Upper lobe of left lung (tissue), 6 donors: Measurements from ENCODE around the gene DYNLL1. TPM values are rescaled to one million over a fixed set of nuclear protein-coding genes. Genes with fewer than 3 reads are reported as not detected.

Source experiments
- ATAC-seq, 2 donors: fragments of 200-7000 bp; cut with Tn5 transposase; one replicate each; pipeline ENCODE4 v1.9.1; 2022; ENCODE audit warnings: mild to moderate bottlenecking in 2 of 2, moderate library complexity in 2 of 2; ENCODE audit not compliant: low FRiP score in 2 of 2
- DNase-seq, 2 donors: peaks; one replicate each; pipeline ENCODE4 v3.0.0-alpha.2; 2019 to 2020
- H3K27ac ChIP-seq, 4 donors: fragments of 200-600 bp; sonication (generic); one replicate each; pipeline ENCODE4 v1.5.1; 2016 to 2019
- H3K27me3 ChIP-seq, 4 donors: fragments of 200-600 bp; sonication (generic); one replicate each; pipeline ENCODE4 v1.5.1; 2017 to 2019
- H3K36me3 ChIP-seq, 4 donors: fragments of 200-600 bp; sonication (generic); one replicate each; pipeline ENCODE4 v1.5.1; 2016 to 2019
- H3K4me1 ChIP-seq, 4 donors: fragments of 200-600 bp; sonication (generic); one replicate each; pipeline ENCODE4 v1.5.1; 2018 to 2019
- H3K4me3 ChIP-seq, 4 donors: fragments of 200-600 bp; sonication (generic); one replicate each; pipeline ENCODE4 v1.5.1; 2017 to 2019; ENCODE audit warnings: mild to moderate bottlenecking in 2 of 4, moderate library complexity in 1 of 4
- H3K9me3 ChIP-seq, 4 donors: fragments of 200-600 bp; sonication (generic); one replicate each; pipeline ENCODE4 v1.5.1; 2018 to 2019
- EP300 ChIP-seq, 4 donors: sonication (generic); formaldehyde crosslinking; IDR thresholded peaks; one replicate each; pipeline ENCODE4 v1.5.1; 2017; ENCODE audit warnings: antibody characterized with exemption in 4 of 4, control low read depth in 2 of 4
- POLR2A ChIP-seq, 4 donors: fragments of 450-650 bp; IDR thresholded peaks; one replicate each; pipeline ENCODE4 v1.5.1; 2016 to 2017; ENCODE audit warnings: antibody characterized with exemption in 4 of 4, mild to moderate bottlenecking in 2 of 4
- POLR2AphosphoS5 ChIP-seq, 2 donors: sonication (generic); formaldehyde crosslinking; IDR thresholded peaks; one replicate each; pipeline ENCODE4 v1.5.1; 2017; ENCODE audit warnings: antibody characterized with exemption in 2 of 2
- WGBS, 2 donors: methylation state at CpG; one replicate each; pipeline ENCODE4 v1.1.5; 2017 to 2018; 5-methylcytosine and 5-hydroxymethylcytosine counted together
- total RNA-seq, 6 donors: library from RNA; depleted of rRNA in 4 of 6; stranded (reverse); fragments of >200 nt in 4 of 6; gene quantifications; one replicate each; pipeline versions ENCODE4 v1.1.0 to v1.2.1, GENCODE V29; 2016 to 2021
- TF ChIP-seq, protein P1 (sequence below), 6 experiments: fragments of 450-650 bp in 4 of 6; fragments of 200-600 bp in 2 of 6; sonication (generic) in 2 of 6; IDR thresholded peaks; one replicate each; pipeline ENCODE4 v1.5.1; 2016 to 2019; ENCODE audit warnings: antibody characterized with exemption in 6 of 6
- donor health status: DM: no; HTN: no; CAD: no; lungs with moderate emphysema.
- donor health status: DM: no; HTN: yes; CAD: no; lungs with severe emphysema.

The DYNLL1 gene
- total RNA-seq, 6 donors from 2014 or later = 61.5 to 330 (median 176) TPM

GRCh38 chr12:120463712-120464111, 32.2 kb upstream of the DYNLL1 start:
- Histone ChIP-seq H3K27me3 (no peaks in the 10 kb centered on the region), H3K9me3 (no peaks in the 10 kb centered on the region), H3K27ac (no peak overlapping the region), H3K4me3 (no peak overlapping the region), H3K36me3 (peaks cover 40 to 88% (median 70%) of the 10 kb centered on the region in 4 donors), H3K4me1 (peaks cover 16 to 27% (median 21%) of the 10 kb centered on the region in 4 donors)
- TF ChIP-seq, protein P1, sequence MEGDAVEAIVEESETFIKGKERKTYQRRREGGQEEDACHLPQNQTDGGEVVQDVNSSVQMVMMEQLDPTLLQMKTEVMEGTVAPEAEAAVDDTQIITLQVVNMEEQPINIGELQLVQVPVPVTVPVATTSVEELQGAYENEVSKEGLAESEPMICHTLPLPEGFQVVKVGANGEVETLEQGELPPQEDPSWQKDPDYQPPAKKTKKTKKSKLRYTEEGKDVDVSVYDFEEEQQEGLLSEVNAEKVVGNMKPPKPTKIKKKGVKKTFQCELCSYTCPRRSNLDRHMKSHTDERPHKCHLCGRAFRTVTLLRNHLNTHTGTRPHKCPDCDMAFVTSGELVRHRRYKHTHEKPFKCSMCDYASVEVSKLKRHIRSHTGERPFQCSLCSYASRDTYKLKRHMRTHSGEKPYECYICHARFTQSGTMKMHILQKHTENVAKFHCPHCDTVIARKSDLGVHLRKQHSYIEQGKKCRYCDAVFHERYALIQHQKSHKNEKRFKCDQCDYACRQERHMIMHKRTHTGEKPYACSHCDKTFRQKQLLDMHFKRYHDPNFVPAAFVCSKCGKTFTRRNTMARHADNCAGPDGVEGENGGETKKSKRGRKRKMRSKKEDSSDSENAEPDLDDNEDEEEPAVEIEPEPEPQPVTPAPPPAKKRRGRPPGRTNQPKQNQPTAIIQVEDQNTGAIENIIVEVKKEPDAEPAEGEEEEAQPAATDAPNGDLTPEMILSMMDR (IDR thresholded peaks at IDR 0.05) = no peak
- TF ChIP-seq POLR2A (IDR thresholded peaks at IDR 0.05) (no peak), POLR2AphosphoS5 (IDR thresholded peaks at IDR 0.05) (no peak), EP300 (IDR thresholded peaks at IDR 0.05) (no peak)
- 88 to 95% methylated on average over 5 of the region's 5 CpGs for WGBS, 2 donors
- DNase-seq (no peak), ATAC-seq (no peak)

GRCh38 chr12:120465756-120466155, 30.2 kb upstream of the DYNLL1 start:
- Histone ChIP-seq H3K36me3 (peaks cover 24 to 68% (median 52%) of the 10 kb centered on the region in 4 donors), H3K9me3 (no peaks in the 10 kb centered on the region), H3K4me1 (peaks cover 24 to 37% (median 29%) of the 10 kb centered on the region in 4 donors), H3K27ac (no peak overlapping the region), H3K27me3 (no peaks in the 10 kb centered on the region), H3K4me3 (no peak overlapping the region)
- WGBS, 2 donors = 47 to 52% methylated on average over 5 of the region's 5 CpGs
- ATAC-seq (no peak), DNase-seq (no peak)
- TF ChIP-seq, protein P1 (IDR thresholded peaks at IDR 0.05) = no peak
- TF ChIP-seq POLR2A (IDR thresholded peaks at IDR 0.05) (no peak), POLR2AphosphoS5 (IDR thresholded peaks at IDR 0.05) (no peak), EP300 (IDR thresholded peaks at IDR 0.05) (no peak)

GRCh38 chr12:120466560-120467315, 29.2 kb upstream of the DYNLL1 start:
- Histone ChIP-seq H3K9me3 (no peaks in the 10 kb centered on the region), H3K27ac (no peak overlapping the region), H3K36me3 (peaks cover 24 to 58% (median 44%) of the 10 kb centered on the region in 4 donors), H3K4me1 (peaks cover 24 to 38% (median 30%) of the 10 kb centered on the region in 4 donors), H3K4me3 (no peak overlapping the region), H3K27me3 (no peaks in the 10 kb centered on the region)
- WGBS, 2 donors = 68 to 69% methylated on average over 8 of the region's 8 CpGs
- TF ChIP-seq EP300 (IDR thresholded peaks at IDR 0.05) (no peak), POLR2A (IDR thresholded peaks at IDR 0.05) (no peak), POLR2AphosphoS5 (IDR thresholded peaks at IDR 0.05) (no peak)
- TF ChIP-seq, protein P1 (IDR thresholded peaks at IDR 0.05) = peak in 2 of 6 experiments; percentile 32 to 48
- DNase-seq = peak in 1 of 2 donors; percentile 28
- ATAC-seq = no peak

DNA sequence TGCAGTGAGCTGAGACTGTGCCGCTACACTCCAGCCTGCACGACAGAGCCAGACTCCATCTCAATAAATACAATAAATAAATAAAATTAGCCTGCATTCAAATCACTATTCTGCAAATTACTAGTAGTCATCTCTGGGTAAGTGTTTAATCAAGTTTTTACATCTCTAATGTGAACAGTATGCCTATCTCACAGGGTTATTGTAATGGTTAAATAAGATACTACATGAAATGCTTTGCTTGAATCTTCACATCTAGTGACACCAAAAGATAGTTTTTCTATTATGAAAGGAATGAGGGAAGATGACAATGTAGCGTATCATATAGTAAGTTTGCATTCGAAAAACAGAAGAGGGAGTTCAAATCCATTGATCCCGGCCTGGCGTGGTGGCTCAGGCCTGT, 28.5 kb upstream of the DYNLL1 start:
- Histone ChIP-seq H3K4me3 (no peak overlapping the region), H3K4me1 (peaks cover 24 to 38% (median 30%) of the 10 kb centered on the region in 4 donors)

More for the DNA sequence above, 28.5 kb upstream of the DYNLL1 start:
- Histone ChIP-seq H3K36me3 (peaks cover 17 to 51% (median 37%) of the 10 kb centered on the region in 4 donors), H3K27ac (no peak overlapping the region), H3K9me3 (no peaks in the 10 kb centered on the region), H3K27me3 (no peaks in the 10 kb centered on the region)
- ATAC-seq (no peak), DNase-seq (no peak)
- WGBS, 2 donors = 93 to 96% methylated on average over 6 of the region's 6 CpGs
- TF ChIP-seq POLR2A (IDR thresholded peaks at IDR 0.05) (no peak), POLR2AphosphoS5 (IDR thresholded peaks at IDR 0.05) (no peak), EP300 (IDR thresholded peaks at IDR 0.05) (no peak)
- TF ChIP-seq, protein P1 (IDR thresholded peaks at IDR 0.05) = no peak
